ENCODE results near the gene SNRNP40. TPM values are rescaled to one million over a fixed set of nuclear protein-coding genes. Genes with fewer than 3 reads are reported as not detected.

SNRNP40 gene
- 90.3 and 96.7 TPM in 2 replicates for total RNA-seq (2014; rRNA removed)
- polyA plus RNA-seq (2012) = 38.3 TPM

GRCh38 chr1:31296486-31297276 lies at the start of gene SNRNP40, which contains the start of gene ZCCHC17:
SNRNP40 (minus strand) TSS chr1:31296788; CDS start chr1:31296751, 37 bp downstream.
ZCCHC17 (plus strand) TSS chr1:31297032; CDS start chr1:31310099, 13,067 bp downstream.
- DNase-seq (ENCODE audit: low read depth) = peak; percentile 100

DNA sequence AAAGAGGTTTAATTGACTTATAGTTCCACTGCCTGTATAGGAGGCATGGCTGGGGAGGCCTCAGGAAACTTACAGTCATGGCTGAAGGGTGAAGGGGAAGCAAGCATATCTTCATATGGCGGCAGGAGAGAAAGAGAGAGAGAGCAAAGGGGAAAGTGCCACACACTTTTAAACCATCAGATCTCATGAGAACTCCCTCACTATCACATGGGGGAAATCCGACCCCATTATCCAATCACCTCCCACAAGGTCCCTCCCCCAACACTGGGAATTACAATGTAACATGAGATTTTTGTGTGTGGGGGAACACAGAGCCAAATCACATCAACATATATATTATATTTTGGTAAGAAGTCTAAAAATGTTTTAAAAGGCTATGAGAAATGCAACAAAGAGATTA lies 49.0 kb upstream of the SNRNP40 start:
- DNase-seq (ENCODE audit: low read depth) = no peak

GRCh38 chr1:31344503-31344902 lies 47.9 kb upstream of the SNRNP40 start:
- no peak for DNase-seq (ENCODE audit: low read depth)

GRCh38 chr1:31336687-31337467 lies 40.3 kb upstream of the SNRNP40 start:
- DNase-seq (ENCODE audit: low read depth) = no peak

DNA sequence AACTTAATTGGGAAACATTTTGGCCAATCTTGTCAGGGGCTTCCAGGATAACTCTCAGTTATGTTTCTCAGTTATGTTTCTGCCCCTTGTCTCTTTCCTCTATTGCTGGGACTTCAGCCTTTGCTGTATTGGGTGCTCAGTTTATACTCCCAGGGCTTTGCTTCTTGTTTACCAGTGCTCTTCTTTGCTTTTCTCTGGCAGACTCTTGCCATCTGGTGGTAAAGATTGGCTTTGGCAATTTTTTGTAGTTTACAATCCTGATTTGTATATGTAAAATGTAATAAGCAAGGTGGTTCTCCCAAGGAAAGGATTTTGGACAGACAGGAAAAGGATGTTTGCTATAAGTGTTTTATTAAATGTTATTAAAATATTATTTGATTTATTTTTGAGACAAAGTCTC lies 38.4 kb upstream of the SNRNP40 start:
- DNase-seq (ENCODE audit: low read depth) = peak; percentile 38

DNA sequence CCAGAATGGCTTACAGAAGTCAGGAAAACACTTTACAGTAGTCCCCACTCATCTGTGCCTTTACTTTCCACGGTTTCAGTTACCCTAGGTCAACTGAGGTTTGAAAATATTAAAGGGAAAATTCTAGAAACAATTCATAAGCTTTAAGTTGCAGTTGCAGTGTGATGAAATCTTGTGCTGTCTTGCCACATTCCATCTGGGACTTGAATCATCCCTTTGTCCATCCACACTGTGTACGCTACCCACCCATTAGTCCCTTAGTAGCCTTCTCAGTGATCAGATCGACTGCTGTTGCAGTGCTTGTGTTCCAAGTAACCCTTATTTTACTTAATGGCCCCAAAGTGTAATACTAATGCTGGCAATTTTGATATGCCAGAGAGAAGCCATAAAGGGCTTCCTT lies 30.8 kb upstream of the SNRNP40 start:
- peak; percentile 14 for DNase-seq (ENCODE audit: low read depth)

- DNase-seq (ENCODE audit: low read depth) = no peak
Observed at GRCh38 chr1:31326461-31326860, 29.9 kb upstream of the SNRNP40 start.

GRCh38 chr1:31324992-31325391 lies 28.4 kb upstream of the SNRNP40 start:
- DNase-seq (ENCODE audit: low read depth) = no peak

- no peak for DNase-seq (ENCODE audit: low read depth)
Observed at GRCh38 chr1:31324093-31324492, 27.5 kb upstream of the SNRNP40 start.

DNA sequence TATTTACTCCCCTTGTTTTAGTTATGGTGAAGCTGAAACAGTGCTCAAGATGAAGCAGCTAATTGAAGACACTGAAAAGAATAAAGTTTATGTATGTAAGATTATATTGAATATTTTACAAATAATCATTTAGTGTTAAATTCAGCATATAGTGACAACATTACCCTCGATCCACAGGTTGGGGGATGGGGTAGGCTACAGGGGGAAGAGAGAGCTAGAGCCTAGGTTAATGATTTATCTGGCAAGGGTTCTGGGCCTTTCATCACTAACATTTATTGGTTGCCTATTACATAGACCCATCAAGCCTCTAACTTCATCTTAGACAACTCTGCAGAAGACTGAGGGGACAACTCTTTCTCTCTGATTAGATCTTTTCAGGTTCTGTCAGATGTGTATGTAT lies 21.6 kb upstream of the SNRNP40 start:
- DNase-seq (ENCODE audit: low read depth) = no peak

DNA sequence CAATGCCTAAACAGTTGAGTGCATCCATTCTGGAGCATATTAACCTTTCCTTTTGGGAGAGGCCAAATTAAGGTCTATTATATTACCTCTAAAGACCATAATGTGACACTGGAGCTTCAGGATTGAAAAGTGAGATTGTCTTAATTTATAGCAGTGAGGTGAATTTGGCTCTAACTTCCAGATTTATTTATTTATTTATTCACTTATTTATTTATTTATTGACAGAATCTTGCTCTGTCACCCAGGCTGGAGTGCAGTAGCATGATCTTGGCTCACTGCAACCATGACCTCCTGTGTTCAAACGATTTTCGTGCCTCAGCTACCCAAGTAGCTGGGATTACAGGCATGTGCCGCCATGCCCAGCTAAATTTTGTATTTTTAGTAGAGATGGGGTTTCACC lies 19.3 kb upstream of the SNRNP40 start:
- DNase-seq (ENCODE audit: low read depth) = no peak

DNA sequence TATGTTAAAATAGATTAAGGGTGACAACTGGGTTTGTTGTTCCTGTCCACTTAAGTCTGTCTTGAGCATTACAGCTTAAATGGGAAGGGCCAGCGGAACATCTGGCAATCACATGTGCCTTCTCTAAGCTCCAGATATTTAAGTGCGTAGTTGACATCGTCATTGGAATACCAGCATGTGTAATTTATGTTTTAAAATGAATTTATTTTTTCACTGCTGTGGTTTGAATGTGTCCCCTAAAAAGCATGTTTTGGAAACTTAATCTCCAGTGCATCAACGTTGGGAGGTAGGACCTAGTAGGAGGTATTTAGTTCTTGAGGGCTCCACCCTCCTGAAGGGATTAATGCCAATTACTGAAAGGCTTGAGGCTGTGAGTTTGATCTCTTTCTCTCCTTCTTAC lies 13.6 kb upstream of the SNRNP40 start:
- no peak for DNase-seq (ENCODE audit: low read depth)

- no peak for DNase-seq (ENCODE audit: low read depth)
Observed at GRCh38 chr1:31308036-31308435, 11.4 kb upstream of the SNRNP40 start.

GRCh38 chr1:31306278-31306677 lies 9.7 kb upstream of the SNRNP40 start:
- DNase-seq (ENCODE audit: low read depth) = peak; percentile 91

DNA sequence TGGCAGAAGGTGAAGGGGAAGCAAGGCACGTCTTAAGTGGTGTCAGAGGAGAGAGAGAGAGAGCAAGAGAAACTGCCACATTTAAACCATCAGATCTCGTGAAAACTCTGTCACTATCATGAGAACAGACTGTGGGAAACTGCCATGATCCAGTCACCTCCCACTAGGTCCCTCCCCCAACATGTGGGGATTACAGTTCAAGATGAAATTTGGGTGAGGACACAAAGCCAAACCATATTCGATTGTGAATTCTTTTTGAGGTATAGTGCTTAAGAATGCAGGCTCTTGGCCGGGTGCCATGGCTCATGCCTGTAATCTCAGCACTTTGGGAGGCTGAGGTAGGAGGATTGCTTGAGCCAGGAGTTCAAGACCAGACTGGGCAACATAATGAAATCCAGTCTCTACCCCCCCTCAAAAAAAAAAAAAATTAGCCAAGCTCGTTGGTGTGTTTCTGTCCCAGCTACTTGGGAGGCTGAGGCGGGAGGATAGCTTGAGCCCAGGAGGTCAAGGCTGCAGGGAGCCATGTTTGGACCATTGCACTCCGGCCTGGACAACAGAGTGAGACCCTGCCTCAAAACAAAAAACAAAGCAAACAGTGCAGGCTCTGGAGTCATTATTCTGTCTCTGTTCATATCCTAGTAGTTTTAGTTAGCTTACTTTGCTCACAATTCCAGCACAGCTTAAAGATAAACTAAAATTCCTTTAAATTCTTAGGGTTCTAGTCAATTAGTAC lies 6.3 kb upstream of the SNRNP40 start:
- peak; percentile 3 for DNase-seq (ENCODE audit: low read depth)

- DNase-seq (ENCODE audit: low read depth) = no peak
Observed at GRCh38 chr1:31300193-31300592, 3.6 kb upstream of the SNRNP40 start.

- peak; percentile 5 for DNase-seq (ENCODE audit: low read depth)
Observed at GRCh38 chr1:31299365-31299764, 2.8 kb upstream of the SNRNP40 start.

DNA sequence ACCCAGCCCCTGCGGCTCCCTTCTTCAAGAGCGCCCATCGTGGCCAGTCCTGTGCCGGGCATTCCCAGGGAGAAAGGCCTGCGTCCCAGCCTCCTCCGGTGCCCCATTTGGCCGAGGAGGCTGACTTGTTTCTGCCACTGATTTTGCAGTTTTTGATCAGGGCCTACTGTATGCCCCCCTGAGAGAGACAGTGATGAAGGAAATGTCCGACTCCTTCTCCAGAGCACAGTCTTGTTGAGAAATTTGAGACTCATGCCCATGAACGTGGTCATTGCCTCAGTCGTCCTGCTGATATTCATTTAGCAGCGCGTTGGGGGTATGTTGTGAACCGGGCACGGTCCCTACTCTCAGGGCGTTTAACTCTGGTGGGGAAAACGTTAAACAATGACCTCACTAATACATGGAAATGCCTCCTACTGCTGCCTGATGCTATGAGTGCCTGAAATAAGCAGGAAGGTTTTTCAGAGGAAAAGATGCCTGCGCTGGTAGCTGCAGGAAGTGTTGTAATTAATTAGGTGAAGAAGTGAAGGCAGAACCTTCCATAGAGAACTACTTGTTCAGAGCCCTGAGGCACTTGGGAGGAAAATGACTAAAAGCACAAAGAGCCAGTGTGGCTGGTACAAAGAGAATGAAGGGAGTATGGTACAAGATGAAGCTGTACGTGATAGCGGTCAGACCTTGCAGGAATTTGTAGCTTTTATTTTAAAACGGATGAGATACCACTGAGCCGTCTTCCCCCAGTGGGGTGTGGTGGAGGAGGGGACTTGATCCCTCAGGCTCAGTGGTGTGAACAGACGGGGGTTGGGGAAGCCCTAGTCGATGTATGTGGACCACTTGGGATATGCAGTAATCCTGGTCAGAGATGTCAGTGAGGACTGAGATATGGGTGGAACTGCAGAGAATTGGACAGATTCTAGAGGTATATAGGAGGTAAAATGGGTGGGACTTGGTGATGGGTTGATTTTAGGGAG lies 974 bp upstream of the SNRNP40 start:
- peak; percentile 9 for DNase-seq (ENCODE audit: low read depth)

DNA sequence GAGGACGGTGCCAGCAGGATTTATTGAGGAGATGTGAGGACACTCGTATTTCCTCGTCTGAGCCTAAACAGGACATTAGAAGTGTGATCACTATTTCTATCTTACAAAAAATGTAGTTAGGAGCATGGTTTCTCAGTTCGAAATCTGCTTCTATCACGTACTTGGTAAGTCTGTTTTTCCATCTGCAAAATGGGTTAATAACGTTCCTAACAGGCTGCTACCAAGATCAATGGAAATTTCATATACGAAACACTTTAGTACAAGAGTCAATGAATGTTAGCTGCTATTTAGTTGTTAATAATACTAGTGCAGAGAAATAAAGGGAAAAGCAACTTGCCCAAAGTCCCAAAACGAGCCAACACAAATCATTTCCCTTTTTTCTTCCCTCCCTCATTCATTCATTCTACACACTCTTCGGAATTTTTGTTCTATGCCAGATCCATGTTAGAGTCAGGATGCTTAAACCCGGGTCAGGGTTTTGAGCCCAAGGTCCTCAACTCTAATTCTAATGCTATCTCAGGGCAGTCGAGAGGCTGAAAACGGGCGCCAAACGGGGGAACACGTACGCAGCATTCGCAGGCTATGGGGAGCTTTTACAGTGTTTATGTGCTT lies 608 bp downstream of the SNRNP40 start:
- peak; percentile 1 for DNase-seq (ENCODE audit: low read depth)

DNA sequence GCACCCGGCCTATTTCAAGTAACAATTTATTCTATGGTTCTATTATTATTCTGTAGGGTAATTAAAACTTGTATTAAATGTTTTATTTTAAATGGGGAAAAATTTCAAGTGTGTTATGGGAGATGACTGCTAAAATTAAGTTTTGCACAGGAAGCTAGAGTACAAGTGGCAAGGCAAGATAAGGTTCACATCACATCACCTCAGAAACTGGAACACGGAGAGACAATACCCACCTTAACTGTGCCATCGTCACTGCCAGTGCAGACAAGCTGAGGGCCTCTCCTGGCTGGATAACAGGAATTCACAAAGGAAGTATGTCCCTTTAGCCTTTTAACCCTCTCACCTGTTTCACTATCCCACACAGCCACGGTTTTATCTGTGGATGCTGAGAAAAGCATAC lies 7.6 kb downstream of the SNRNP40 start:
- DNase-seq (ENCODE audit: low read depth) = no peak

All from LHCN-M2 (cell line).